Neural cell (in vitro differentiated cells): Measurements from ENCODE around the gene C16orf54.

ENCODE experiments used
- CTCF ChIP-seq: fragments of 450-650 bp; IDR thresholded peaks from 2 replicates; pipeline ENCODE4 v1.5.1; 2014; ENCODE audit warnings: antibody characterized with exemption, mild to moderate bottlenecking, moderate library complexity; ENCODE audit not compliant: poor library complexity, severe bottlenecking
- POLR2AphosphoS5 ChIP-seq: IDR thresholded peaks from 2 replicates; pipeline ENCODE4 v1.6.1; 2012
- RAD21 ChIP-seq: fragments of 450-650 bp; conservative IDR thresholded peaks from 2 replicates; pipeline ENCODE4 v1.6.1; 2014; ENCODE audit warnings: antibody characterized with exemption, mild to moderate bottlenecking, moderate library complexity
- SMC3 ChIP-seq: fragments of 450-650 bp; conservative IDR thresholded peaks from 2 replicates; pipeline ENCODE4 v1.6.1; 2014; ENCODE audit warnings: antibody characterized with exemption, mild to moderate bottlenecking, moderate library complexity; ENCODE audit not compliant: poor library complexity
- TAF1 ChIP-seq: IDR thresholded peaks from 2 replicates; pipeline ENCODE4 v1.6.1; 2012; ENCODE audit warnings: low read depth

- TF ChIP-seq RAD21, result no peak
- TF ChIP-seq POLR2AphosphoS5, result no peak
- no peak for TF ChIP-seq CTCF
- no peak for TF ChIP-seq TAF1
- no peak for TF ChIP-seq SMC3
Measured at GRCh38 chr16:29699324-29700219, 46.2 kb downstream of the C16orf54 start.
